Middle frontal gyrus (tissue), 1 donor: ENCODE results near the gene VAMP4.
"Not testable (repeated sequence)": the region's sequence is repeated elsewhere in the genome, so short reads cannot be mapped to it uniquely, and the experiment has no call there.

ENCODE experiments used
- DNase-seq: peaks from one replicate; pipeline ENCODE4 v3.0.0-alpha.2; 2015; ENCODE audit warnings: low spot score; ENCODE audit errors: extremely low spot score

The VAMP4 gene

GRCh38 chr1:171702598-171702997, 39.3 kb downstream of the VAMP4 start:
- DNase-seq: no peak

GRCh38 chr1:171699531-171699930, 42.3 kb downstream of the VAMP4 start:
- no peak for DNase-seq

- not testable (repeated sequence) for DNase-seq
Observed at GRCh38 chr1:171695772-171696171, 46.1 kb downstream of the VAMP4 start.

- not testable (repeated sequence) for DNase-seq
Observed at GRCh38 chr1:171693541-171693940, 48.3 kb downstream of the VAMP4 start.

GRCh38 chr1:171683870-171684269, 58.0 kb downstream of the VAMP4 start:
- DNase-seq: no peak

- DNase-seq: no peak
Observed at GRCh38 chr1:171680339-171680738, 61.5 kb downstream of the VAMP4 start.

- DNase-seq: no peak
Observed at GRCh38 chr1:171676823-171677222, 65.0 kb downstream of the VAMP4 start.

GRCh38 chr1:171674431-171675405, 67.1 kb downstream of the VAMP4 start:
- no peak for DNase-seq

- DNase-seq: no peak
Observed at GRCh38 chr1:171670739-171671138, 71.1 kb downstream of the VAMP4 start.

GRCh38 chr1:171668372-171668771, 73.5 kb downstream of the VAMP4 start:
- DNase-seq: no peak

GRCh38 chr1:171666114-171666769, 75.6 kb downstream of the VAMP4 start:
- no peak for DNase-seq

GRCh38 chr1:171664976-171665375, 76.9 kb downstream of the VAMP4 start:
- no peak for DNase-seq

GRCh38 chr1:171663854-171664575, 77.8 kb downstream of the VAMP4 start:
- no peak for DNase-seq

GRCh38 chr1:171663036-171663853, 78.6 kb downstream of the VAMP4 start:
- DNase-seq: no peak

GRCh38 chr1:171661076-171661650, 80.7 kb downstream of the VAMP4 start:
- no peak for DNase-seq

GRCh38 chr1:171656206-171656605, 85.7 kb downstream of the VAMP4 start:
- not testable (repeated sequence) for DNase-seq

- DNase-seq: no peak
Observed at GRCh38 chr1:171655746-171656116, 86.1 kb downstream of the VAMP4 start.

GRCh38 chr1:171654942-171655745, 86.7 kb downstream of the VAMP4 start:
- no peak for DNase-seq

- no peak for DNase-seq
Observed at GRCh38 chr1:171654201-171654941, 87.5 kb downstream of the VAMP4 start.
